Measurements from ENCODE around the gene NNAT. TPM values are rescaled to one million over a fixed set of nuclear protein-coding genes. Genes with fewer than 3 reads are reported as not detected.

NNAT gene
- total and polyA plus RNA-seq, 7 donors: 7.8 to 125 (median 85.8) TPM; not detected in 1

DNA sequence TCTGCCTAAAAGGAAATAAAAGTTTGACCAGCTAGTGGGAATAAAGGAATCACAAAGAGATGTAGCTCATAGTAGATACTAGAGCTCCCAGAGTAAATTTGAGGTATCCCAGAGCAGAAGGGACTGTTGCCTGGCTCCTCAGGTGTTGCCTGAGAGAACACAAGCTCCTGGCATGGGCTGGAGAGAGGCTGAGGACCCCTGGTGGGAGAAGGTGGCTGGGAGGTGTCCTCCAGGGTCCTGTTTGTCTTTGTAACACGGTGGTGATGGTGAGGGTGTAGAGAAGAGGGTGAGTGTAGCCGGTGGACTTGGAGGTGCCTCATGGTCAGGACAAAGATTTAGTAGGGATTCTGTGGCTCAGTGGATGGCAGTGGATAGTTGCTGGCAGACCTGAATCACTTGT is 28.1 kb upstream of the NNAT start:
- intact Hi-C loops (cut with DNase I): no loop called here
- Histone ChIP-seq H3K36me3 (peaks cover 0 to 11% (median 2%) of the 10 kb centered on the region in 4 donors), H3K9me3 (no peaks in the 10 kb centered on the region), H3K27me3 (no peaks in the 10 kb centered on the region), H3K4me1 (no peaks in the 10 kb centered on the region), H3K4me3 (no peak overlapping the region), H3K27ac (no peak overlapping the region)
- peak; percentile 11 for DNase-seq
- WGBS, 2 donors: 82% methylated on average over 2 of the region's 2 CpGs
- no peak for TF ChIP-seq EP300 (IDR thresholded peaks at IDR 0.05)
- TF ChIP-seq, protein P1, sequence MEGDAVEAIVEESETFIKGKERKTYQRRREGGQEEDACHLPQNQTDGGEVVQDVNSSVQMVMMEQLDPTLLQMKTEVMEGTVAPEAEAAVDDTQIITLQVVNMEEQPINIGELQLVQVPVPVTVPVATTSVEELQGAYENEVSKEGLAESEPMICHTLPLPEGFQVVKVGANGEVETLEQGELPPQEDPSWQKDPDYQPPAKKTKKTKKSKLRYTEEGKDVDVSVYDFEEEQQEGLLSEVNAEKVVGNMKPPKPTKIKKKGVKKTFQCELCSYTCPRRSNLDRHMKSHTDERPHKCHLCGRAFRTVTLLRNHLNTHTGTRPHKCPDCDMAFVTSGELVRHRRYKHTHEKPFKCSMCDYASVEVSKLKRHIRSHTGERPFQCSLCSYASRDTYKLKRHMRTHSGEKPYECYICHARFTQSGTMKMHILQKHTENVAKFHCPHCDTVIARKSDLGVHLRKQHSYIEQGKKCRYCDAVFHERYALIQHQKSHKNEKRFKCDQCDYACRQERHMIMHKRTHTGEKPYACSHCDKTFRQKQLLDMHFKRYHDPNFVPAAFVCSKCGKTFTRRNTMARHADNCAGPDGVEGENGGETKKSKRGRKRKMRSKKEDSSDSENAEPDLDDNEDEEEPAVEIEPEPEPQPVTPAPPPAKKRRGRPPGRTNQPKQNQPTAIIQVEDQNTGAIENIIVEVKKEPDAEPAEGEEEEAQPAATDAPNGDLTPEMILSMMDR (IDR thresholded peaks at IDR 0.05): no peak

DNA sequence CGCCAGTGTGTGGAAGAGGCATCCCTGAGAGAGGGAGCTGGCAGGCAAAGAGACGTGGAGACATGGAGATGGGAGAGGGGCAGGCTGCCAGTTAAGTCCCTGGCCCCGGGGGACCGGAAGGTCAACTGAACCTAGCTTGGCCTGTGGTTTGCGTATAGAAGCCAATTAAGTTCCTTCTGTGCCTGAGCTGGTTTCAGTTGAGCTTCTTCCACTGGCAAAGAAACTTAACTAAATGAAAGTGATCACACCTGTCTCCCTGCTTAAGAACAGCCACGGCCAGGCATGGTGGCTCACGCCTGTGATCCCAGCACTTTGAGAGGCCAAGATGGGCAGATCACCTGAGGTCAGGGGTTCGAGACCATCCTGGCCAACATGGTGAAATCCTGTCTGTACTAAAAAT is 26.7 kb upstream of the NNAT start:
- no peaks in the 10 kb centered on the region for H3K9me3 ChIP-seq
- TF ChIP-seq, protein P1 (IDR thresholded peaks at IDR 0.05): no peak
- TF ChIP-seq POLR2A (IDR thresholded peaks at IDR 0.05) (no peak), POLR2AphosphoS5 (IDR thresholded peaks at IDR 0.05) (no peak), EP300 (IDR thresholded peaks at IDR 0.05) (no peak)
- H3K4me1 ChIP-seq: peaks cover 0 to 5% (median 0%) of the 10 kb centered on the region in 4 donors
- no peak overlapping the region for H3K4me3 ChIP-seq
- peak; percentile 43 for DNase-seq
- intact Hi-C loops (cut with DNase I): no loop called here
- no peak overlapping the region for H3K27ac ChIP-seq
- peaks cover 0 to 11% (median 2%) of the 10 kb centered on the region in 4 donors for H3K36me3 ChIP-seq
- WGBS, 2 donors: 93% methylated on average over 8 of the region's 8 CpGs
- H3K27me3 ChIP-seq: no peaks in the 10 kb centered on the region

- DNase-seq: peak; percentile 27
- intact Hi-C loops (cut with DNase I): no loop called here
- 82 to 83% methylated on average over 5 of the region's 5 CpGs for WGBS, 2 donors
These were observed 26.3 kb upstream of the NNAT start for GRCh38 chr20:37494796-37495195.

GRCh38 chr20:37498066-37498665 is 22.9 kb upstream of the NNAT start:
- Histone ChIP-seq H3K4me3 (no peak overlapping the region), H3K4me1 (peaks cover 0 to 5% (median 0%) of the 10 kb centered on the region in 4 donors), H3K9me3 (no peaks in the 10 kb centered on the region), H3K27me3 (no peaks in the 10 kb centered on the region), H3K27ac (no peak overlapping the region), H3K36me3 (peaks cover 0 to 11% (median 4%) of the 10 kb centered on the region in 4 donors)
- intact Hi-C loops (cut with DNase I): no loop called here
- 83 to 85% methylated on average over 2 of the region's 2 CpGs for WGBS, 2 donors
- no peak for DNase-seq
- TF ChIP-seq POLR2A (IDR thresholded peaks at IDR 0.05) (no peak), POLR2AphosphoS5 (IDR thresholded peaks at IDR 0.05) (no peak), EP300 (IDR thresholded peaks at IDR 0.05) (no peak)
- TF ChIP-seq, protein P1 (IDR thresholded peaks at IDR 0.05): no peak

More at GRCh38 chr20:37494796-37495195, 26.3 kb upstream of the NNAT start:
- Histone ChIP-seq H3K4me3 (no peak overlapping the region), H3K9me3 (no peaks in the 10 kb centered on the region), H3K27me3 (no peaks in the 10 kb centered on the region), H3K27ac (no peak overlapping the region), H3K4me1 (peaks cover 0 to 5% (median 0%) of the 10 kb centered on the region in 4 donors), H3K36me3 (peaks cover 0 to 11% (median 2%) of the 10 kb centered on the region in 4 donors)
- TF ChIP-seq, protein P1 (IDR thresholded peaks at IDR 0.05): no peak
- TF ChIP-seq POLR2A (IDR thresholded peaks at IDR 0.05) (no peak), EP300 (IDR thresholded peaks at IDR 0.05) (no peak), POLR2AphosphoS5 (IDR thresholded peaks at IDR 0.05) (no peak)

DNA sequence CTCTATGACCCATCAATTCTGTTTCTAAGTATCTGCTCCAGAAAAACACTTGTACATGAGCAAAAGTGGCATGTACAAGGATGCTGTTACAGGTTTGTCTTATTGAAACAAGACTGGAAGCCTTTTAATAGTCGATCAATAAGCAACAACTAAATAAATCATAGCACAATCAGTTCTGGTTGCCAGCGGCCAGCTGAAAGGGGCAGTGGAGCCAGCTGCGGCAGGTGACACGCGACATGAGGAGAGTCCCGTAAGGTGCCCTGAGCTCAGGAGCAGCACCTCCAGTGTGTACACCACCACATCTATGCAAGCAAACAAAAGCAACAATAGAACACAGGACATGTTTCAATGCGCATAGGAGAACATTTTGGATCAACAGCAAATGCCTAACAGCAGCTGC is 20.7 kb upstream of the NNAT start:
- DNase-seq: peak; percentile 37
- no peaks in the 10 kb centered on the region for H3K27me3 ChIP-seq
- intact Hi-C loops (cut with DNase I): no loop called here
- H3K27ac ChIP-seq: no peak overlapping the region
- peaks cover 0 to 4% (median 2%) of the 10 kb centered on the region in 4 donors for H3K36me3 ChIP-seq
- TF ChIP-seq POLR2A (IDR thresholded peaks at IDR 0.05): no peak
- no peak overlapping the region for H3K4me3 ChIP-seq
- peaks cover 0 to 5% (median 0%) of the 10 kb centered on the region in 4 donors for H3K4me1 ChIP-seq
- no peaks in the 10 kb centered on the region for H3K9me3 ChIP-seq
- 94 to 95% methylated on average over 7 of the region's 7 CpGs for WGBS, 2 donors

Measured in sigmoid colon (tissue), 7 donors.